ENCODE measurements around the gene FAM53A. TPM values are rescaled to one million over a fixed set of nuclear protein-coding genes. Genes with fewer than 3 reads are reported as not detected.

Gene FAM53A
- total RNA-seq, 1 donor from 2014 or later = 10.5 TPM

- Mint-ChIP-seq H3K36me3 (no peaks in the 10 kb centered on the region), H3K4me1 (no peaks in the 10 kb centered on the region), H3K27ac (no peak overlapping the region), H3K27me3 (ENCODE audit: low read depth) (peaks cover 2% of the 10 kb centered on the region), H3K9me3 (no peaks in the 10 kb centered on the region), H3K4me3 (no peak overlapping the region)
- no peak for DNase-seq (ENCODE audit: low spot score in 2 of 2, unreplicated experiment in 2 of 2)
- TF ChIP-seq, protein P1, sequence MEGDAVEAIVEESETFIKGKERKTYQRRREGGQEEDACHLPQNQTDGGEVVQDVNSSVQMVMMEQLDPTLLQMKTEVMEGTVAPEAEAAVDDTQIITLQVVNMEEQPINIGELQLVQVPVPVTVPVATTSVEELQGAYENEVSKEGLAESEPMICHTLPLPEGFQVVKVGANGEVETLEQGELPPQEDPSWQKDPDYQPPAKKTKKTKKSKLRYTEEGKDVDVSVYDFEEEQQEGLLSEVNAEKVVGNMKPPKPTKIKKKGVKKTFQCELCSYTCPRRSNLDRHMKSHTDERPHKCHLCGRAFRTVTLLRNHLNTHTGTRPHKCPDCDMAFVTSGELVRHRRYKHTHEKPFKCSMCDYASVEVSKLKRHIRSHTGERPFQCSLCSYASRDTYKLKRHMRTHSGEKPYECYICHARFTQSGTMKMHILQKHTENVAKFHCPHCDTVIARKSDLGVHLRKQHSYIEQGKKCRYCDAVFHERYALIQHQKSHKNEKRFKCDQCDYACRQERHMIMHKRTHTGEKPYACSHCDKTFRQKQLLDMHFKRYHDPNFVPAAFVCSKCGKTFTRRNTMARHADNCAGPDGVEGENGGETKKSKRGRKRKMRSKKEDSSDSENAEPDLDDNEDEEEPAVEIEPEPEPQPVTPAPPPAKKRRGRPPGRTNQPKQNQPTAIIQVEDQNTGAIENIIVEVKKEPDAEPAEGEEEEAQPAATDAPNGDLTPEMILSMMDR (IDR thresholded peaks at IDR 0.05; ENCODE audit: unreplicated experiment) = no peak
Measured at GRCh38 chr4:1600211-1600780, 83.8 kb downstream of the FAM53A start.

- no peak overlapping the region for H3K4me3 Mint-ChIP-seq
- TF ChIP-seq, protein P1 (IDR thresholded peaks at IDR 0.05; ENCODE audit: unreplicated experiment) = no peak
- no peaks in the 10 kb centered on the region for H3K9me3 Mint-ChIP-seq
- no peak overlapping the region for H3K27ac Mint-ChIP-seq
- H3K27me3 Mint-ChIP-seq (ENCODE audit: low read depth) = no peaks in the 10 kb centered on the region
- no peaks in the 10 kb centered on the region for H3K4me1 Mint-ChIP-seq
- H3K36me3 Mint-ChIP-seq = no peaks in the 10 kb centered on the region
- DNase-seq (ENCODE audit: low spot score in 2 of 2, unreplicated experiment in 2 of 2) = no peak
Measured at GRCh38 chr4:1599491-1600210, 84.5 kb downstream of the FAM53A start.

DNA sequence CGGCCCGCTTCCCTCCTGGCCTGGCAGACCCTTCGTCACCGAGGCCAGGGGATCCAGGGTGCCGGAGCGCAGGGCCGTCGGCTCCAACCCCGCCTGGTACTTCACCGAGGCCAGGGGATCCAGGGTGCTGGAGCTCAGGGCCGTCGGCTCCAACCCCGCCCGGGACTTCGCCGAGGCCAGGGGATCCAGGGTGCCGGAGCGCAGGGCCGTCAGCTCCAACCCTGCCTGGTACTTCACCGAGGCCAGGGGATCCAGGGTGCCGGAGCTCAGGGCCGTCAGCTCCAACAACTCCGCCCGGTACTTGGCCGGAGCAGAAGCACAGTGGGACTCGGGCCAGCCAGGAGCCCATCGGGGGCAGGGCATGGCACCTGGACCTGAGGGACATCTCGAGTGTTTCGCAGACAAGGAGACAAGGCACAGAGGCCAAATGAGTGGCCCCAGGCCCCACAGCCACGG is 85.1 kb downstream of the FAM53A start:
- Mint-ChIP-seq H3K9me3 (no peaks in the 10 kb centered on the region), H3K4me1 (no peaks in the 10 kb centered on the region), H3K36me3 (no peaks in the 10 kb centered on the region), H3K27me3 (ENCODE audit: low read depth) (peaks cover 2% of the 10 kb centered on the region), H3K27ac (no peak overlapping the region), H3K4me3 (no peak overlapping the region)
- TF ChIP-seq, protein P1 (IDR thresholded peaks at IDR 0.05; ENCODE audit: unreplicated experiment) = no peak
- DNase-seq (ENCODE audit: low spot score in 2 of 2, unreplicated experiment in 2 of 2) = no peak

DNA sequence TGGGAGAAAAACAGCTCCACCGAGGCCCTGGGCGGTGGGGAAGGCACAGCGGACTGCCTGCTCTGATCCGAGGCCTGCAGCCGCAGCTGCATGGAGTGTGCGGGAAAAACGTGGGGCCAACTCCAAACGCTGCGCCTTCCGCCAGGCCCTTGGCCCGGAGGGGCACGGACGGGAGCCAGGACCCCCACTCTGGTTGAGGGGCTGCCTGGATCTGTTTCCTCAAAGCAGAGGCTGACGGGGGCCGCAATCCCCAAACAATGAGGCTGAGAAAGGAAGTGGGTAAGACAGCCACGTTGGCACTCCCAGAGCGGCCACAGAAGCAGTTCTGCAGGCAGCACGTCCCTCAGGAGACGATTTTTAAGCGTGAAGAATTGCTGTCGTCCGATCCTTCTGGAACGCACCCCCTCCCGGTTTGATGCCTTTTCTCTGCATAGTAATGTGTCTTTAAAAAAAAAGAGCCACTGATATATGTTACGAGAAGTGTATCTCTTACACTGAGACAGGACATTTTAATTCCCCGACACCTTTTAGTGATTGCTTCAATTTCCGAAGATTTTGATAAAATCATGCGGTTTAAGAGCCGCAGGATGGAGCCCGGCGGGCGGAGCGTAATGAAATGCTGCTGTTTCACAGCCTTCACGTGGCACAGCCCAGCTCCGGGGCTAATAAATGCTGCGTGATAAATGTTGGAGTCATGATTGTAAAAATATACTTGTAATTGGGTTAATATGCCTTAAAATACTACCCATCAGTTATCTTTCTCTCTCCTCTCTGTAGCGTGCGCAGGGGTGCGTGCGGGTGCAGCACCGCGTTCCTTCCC is 85.7 kb downstream of the FAM53A start:
- Mint-ChIP-seq H3K27me3 (ENCODE audit: low read depth) (peaks cover 6% of the 10 kb centered on the region), H3K4me3 (no peak overlapping the region), H3K36me3 (no peaks in the 10 kb centered on the region), H3K9me3 (no peaks in the 10 kb centered on the region), H3K27ac (no peak overlapping the region), H3K4me1 (peaks cover 2% of the 10 kb centered on the region)
- TF ChIP-seq, protein P1 (IDR thresholded peaks at IDR 0.05; ENCODE audit: unreplicated experiment) = no peak
- DNase-seq (ENCODE audit: low spot score in 2 of 2, unreplicated experiment in 2 of 2) = no peak

DNA sequence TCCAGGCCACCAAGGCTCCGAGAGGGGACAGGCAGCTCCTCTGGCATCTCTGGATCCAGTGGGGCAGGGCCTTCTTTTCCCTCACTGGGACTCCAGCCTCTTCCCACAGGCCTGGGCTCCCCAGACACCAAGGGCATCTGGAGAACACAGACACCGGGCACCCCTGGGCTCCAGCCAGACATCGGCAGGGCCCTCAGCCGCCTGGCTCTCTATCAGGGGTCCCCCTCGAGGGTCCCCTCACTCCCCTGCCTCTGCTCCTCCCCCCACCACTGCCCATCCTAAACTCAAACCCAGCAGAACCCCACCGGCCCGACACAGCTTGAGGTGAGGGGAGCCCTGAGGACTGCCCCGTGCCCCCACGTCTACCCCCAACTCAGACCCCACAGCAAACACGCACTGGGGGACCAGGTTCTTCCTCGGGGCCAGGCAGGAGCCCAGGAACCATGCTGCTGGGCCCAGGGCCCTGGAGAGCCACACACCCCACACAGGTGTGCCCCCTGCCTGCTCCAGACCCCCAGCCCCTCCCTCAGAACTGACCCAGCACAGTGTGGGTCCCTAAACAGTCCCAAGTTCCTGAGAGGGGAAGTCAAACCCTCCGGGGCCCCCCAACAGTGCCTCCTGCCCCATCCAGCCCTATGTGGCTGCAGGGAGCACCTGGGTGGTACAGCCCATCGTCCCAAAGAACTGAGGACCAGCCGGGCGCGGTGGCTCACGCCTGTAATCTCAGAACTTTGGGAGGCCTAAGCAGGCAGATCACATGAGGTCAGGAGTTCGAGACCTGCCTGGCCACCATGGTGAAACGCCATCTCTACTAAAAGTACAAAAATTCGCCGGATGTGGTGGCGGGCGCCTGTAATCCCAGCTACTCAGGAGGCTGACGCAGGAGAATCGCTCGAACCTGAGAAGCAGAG is 86.8 kb downstream of the FAM53A start:
- Mint-ChIP-seq H3K9me3 (no peaks in the 10 kb centered on the region), H3K4me1 (peaks cover 2% of the 10 kb centered on the region), H3K27ac (no peak overlapping the region), H3K4me3 (no peak overlapping the region), H3K27me3 (ENCODE audit: low read depth) (peaks cover 6% of the 10 kb centered on the region), H3K36me3 (no peaks in the 10 kb centered on the region)
- no peak for DNase-seq (ENCODE audit: low spot score in 2 of 2, unreplicated experiment in 2 of 2)
- TF ChIP-seq, protein P1 (IDR thresholded peaks at IDR 0.05; ENCODE audit: unreplicated experiment) = no peak

Measured in mesothelial cell of epicardium (in vitro differentiated cells).